Smooth muscle cell (in vitro differentiated cells): ENCODE results near the gene NOSTRIN. TPM values are rescaled to one million over a fixed set of nuclear protein-coding genes. Genes with fewer than 3 reads are reported as not detected.

Experiments
- DNase-seq: peaks from one replicate; lab custom pipeline; 2025; ENCODE audit not compliant: unreplicated experiment; lab: John Stamatoyannopoulos, UW
- H2AFZ ChIP-seq: fragments of 200-600 bp; sonication (generic); 2 replicates; pipeline ENCODE4 v1.6.0; 2016; ENCODE audit warnings: antibody characterized with exemption, low read depth, mild to moderate bottlenecking
- H3F3A ChIP-seq: fragments of 200-600 bp; sonication (generic); 2 replicates; pipeline ENCODE4 v1.6.0; 2017; ENCODE audit warnings: antibody characterized with exemption, low read depth
- H3K27ac ChIP-seq: fragments of 200-600 bp; sonication (generic); 2 replicates; pipeline ENCODE4 v1.5.1; 2016; ENCODE audit warnings: low read depth, mild to moderate bottlenecking
- H3K27me3 ChIP-seq: fragments of 200-600 bp; sonication (generic); 2 replicates; pipeline ENCODE4 v1.6.1; 2016; ENCODE audit warnings: low read depth, mild to moderate bottlenecking
- H3K36me3 ChIP-seq: fragments of 200-600 bp; sonication (generic); 2 replicates; pipeline ENCODE4 v1.5.1; 2016; ENCODE audit warnings: low read depth
- H3K4me1 ChIP-seq: fragments of 200-600 bp; sonication (generic); 2 replicates; pipeline ENCODE4 v1.5.1; 2016; ENCODE audit warnings: low read depth
- H3K4me2 ChIP-seq: fragments of 200-600 bp; sonication (generic); 2 replicates; pipeline ENCODE4 v1.6.0; 2016; ENCODE audit warnings: mild to moderate bottlenecking
- H3K4me3 ChIP-seq: fragments of 200-600 bp; sonication (generic); 2 replicates; pipeline ENCODE4 v1.5.1; 2016; ENCODE audit warnings: mild to moderate bottlenecking
- H3K79me2 ChIP-seq: fragments of 200-600 bp; sonication (generic); 2 replicates; pipeline ENCODE4 v1.6.0; 2016; ENCODE audit warnings: low read depth, mild to moderate bottlenecking
- H3K9ac ChIP-seq: fragments of 200-600 bp; sonication (generic); 2 replicates; pipeline ENCODE4 v1.6.0; 2016; ENCODE audit warnings: low read depth
- H3K9me3 ChIP-seq: fragments of 200-600 bp; sonication (generic); replicated peaks from 2 replicates; pipeline ENCODE4 v1.5.1; 2016; ENCODE audit warnings: low read depth
- H4K20me1 ChIP-seq: fragments of 200-600 bp; sonication (generic); 2 replicates; pipeline ENCODE4 v1.6.0; 2016; ENCODE audit warnings: low read depth
- WGBS: methylation state at CpG from one replicate; pipeline ENCODE4 v1.1.7; 2016; ENCODE audit warnings: low lambda C conversion rate; 5-methylcytosine and 5-hydroxymethylcytosine counted together
- polyA plus RNA-seq: library from polyadenylated mRNA; unstranded; fragments of >200 nt; fragmentation: Nextera tagmentation; extraction: Ambion mirVana; gene quantifications from 2 replicates; pipeline ENCODE4 v1.2.1, GENCODE V29; 2016
- total RNA-seq: library from RNA; depleted of rRNA; stranded (reverse); fragments of >200 nt; gene quantifications from 2 replicates; pipeline ENCODE4 v1.2.3, GENCODE V29; 2014
- TF ChIP-seq, protein P1 (sequence below): fragments of 200-600 bp; sonication (generic); IDR thresholded peaks from 2 replicates; pipeline ENCODE4 v1.5.1; 2017; ENCODE audit warnings: borderline replicate concordance, mild to moderate bottlenecking, antibody characterized with exemption; ENCODE audit not compliant: insufficient read depth, poor library complexity, severe bottlenecking

NOSTRIN gene
- total and polyA plus RNA-seq, 2 experiments from 2014 or later: 0.10 TPM; not detected in 1

DNA sequence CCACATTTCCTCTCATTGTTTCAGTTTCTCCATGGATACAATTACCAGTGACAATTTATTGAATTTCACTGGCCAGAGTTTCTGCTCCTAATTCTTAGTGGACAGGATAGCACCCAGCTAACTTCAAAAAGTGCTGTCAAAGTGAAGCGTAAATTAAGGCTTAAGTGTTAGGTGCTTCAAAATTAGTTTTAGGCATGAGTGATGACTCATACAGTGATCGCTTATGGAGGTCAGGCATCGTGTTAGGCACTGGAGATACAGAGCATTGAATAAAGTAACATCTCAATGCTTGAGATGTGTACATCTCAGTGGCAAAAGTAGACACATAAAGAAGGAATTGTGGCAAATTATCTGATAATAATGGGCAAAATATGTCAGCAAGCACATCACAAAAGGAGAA, 40.8 kb downstream of the NOSTRIN start:
- no peaks in the 10 kb centered on the region for H3K9me3 ChIP-seq
- no peaks in the 10 kb centered on the region for H3K79me2 ChIP-seq
- H3K27me3 ChIP-seq: no peaks in the 10 kb centered on the region
- no peaks in the 10 kb centered on the region for H3K36me3 ChIP-seq
- H4K20me1 ChIP-seq: no peaks in the 10 kb centered on the region
- H3K4me3 ChIP-seq: no peak overlapping the region
- TF ChIP-seq, protein P1, sequence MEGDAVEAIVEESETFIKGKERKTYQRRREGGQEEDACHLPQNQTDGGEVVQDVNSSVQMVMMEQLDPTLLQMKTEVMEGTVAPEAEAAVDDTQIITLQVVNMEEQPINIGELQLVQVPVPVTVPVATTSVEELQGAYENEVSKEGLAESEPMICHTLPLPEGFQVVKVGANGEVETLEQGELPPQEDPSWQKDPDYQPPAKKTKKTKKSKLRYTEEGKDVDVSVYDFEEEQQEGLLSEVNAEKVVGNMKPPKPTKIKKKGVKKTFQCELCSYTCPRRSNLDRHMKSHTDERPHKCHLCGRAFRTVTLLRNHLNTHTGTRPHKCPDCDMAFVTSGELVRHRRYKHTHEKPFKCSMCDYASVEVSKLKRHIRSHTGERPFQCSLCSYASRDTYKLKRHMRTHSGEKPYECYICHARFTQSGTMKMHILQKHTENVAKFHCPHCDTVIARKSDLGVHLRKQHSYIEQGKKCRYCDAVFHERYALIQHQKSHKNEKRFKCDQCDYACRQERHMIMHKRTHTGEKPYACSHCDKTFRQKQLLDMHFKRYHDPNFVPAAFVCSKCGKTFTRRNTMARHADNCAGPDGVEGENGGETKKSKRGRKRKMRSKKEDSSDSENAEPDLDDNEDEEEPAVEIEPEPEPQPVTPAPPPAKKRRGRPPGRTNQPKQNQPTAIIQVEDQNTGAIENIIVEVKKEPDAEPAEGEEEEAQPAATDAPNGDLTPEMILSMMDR: no peak
- H3K4me2 ChIP-seq: no peak overlapping the region
- no peaks in the 10 kb centered on the region for H3F3A ChIP-seq
- no peaks in the 10 kb centered on the region for H3K4me1 ChIP-seq
- no peak overlapping the region for H3K9ac ChIP-seq
- H3K27ac ChIP-seq: no peak overlapping the region
- DNase-seq: no peak
- no peak overlapping the region for H2AFZ ChIP-seq
- 92% methylated on average over 3 of the region's 3 CpGs for WGBS

DNA sequence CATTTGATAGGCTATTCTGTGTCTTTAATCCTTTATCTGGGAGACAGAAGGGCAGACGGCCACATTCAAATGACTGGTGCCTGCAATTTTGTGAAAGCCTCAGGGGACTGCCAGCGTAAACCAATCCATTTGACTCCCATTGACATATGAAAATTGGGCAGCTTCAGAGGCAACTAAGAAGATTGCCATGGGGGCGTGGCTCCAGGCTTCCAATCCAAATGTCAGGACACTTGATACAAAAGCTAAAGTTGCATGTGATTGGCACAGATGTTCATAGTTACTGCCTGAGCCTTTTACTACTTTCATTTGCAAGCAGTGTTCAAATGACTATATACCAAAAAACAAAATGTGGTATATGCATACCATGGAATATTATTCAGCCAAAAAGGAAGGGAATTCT, 45.8 kb downstream of the NOSTRIN start:
- DNase-seq: no peak
- Histone ChIP-seq H3F3A (no peaks in the 10 kb centered on the region), H3K36me3 (no peaks in the 10 kb centered on the region), H3K9me3 (no peaks in the 10 kb centered on the region), H3K27me3 (no peaks in the 10 kb centered on the region), H3K27ac (no peak overlapping the region), H3K9ac (no peak overlapping the region), H3K4me2 (no peak overlapping the region), H4K20me1 (no peaks in the 10 kb centered on the region), H3K4me1 (no peaks in the 10 kb centered on the region), H3K4me3 (no peak overlapping the region), H3K79me2 (no peaks in the 10 kb centered on the region), H2AFZ (no peak overlapping the region)
- TF ChIP-seq, protein P1: no peak
- 75% methylated on average over 3 of the region's 3 CpGs for WGBS

DNA sequence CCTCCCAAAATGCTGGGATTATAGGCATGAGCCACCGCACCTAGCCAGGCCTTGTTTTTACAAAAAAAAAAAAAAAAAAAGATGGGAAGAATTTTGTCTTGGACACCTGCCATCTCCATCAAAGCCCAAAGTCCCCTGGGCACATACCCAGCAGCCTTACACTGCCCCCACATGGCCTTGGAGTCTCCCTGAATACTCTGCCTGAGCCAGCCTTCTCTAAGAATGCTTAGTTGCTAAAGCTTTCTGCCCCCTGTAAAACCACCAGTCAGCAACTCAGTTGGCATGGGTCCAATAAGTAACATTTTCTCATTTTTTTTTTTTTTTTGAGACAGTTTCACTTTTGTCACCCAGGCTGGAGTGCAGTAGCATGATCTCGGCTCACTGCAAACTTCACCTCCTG, 47.2 kb downstream of the NOSTRIN start:
- H3K79me2 ChIP-seq: no peaks in the 10 kb centered on the region
- no peak for DNase-seq
- H3K9me3 ChIP-seq: no peaks in the 10 kb centered on the region
- no peak overlapping the region for H3K9ac ChIP-seq
- H3K4me1 ChIP-seq: no peaks in the 10 kb centered on the region
- H3K27ac ChIP-seq: no peak overlapping the region
- 95% methylated on average over 2 of the region's 2 CpGs for WGBS
- no peaks in the 10 kb centered on the region for H3F3A ChIP-seq
- H3K4me3 ChIP-seq: no peak overlapping the region
- no peaks in the 10 kb centered on the region for H3K36me3 ChIP-seq
- H3K27me3 ChIP-seq: no peaks in the 10 kb centered on the region
- no peak overlapping the region for H2AFZ ChIP-seq
- H3K4me2 ChIP-seq: no peak overlapping the region
- TF ChIP-seq, protein P1: no peak
- no peaks in the 10 kb centered on the region for H4K20me1 ChIP-seq

DNA sequence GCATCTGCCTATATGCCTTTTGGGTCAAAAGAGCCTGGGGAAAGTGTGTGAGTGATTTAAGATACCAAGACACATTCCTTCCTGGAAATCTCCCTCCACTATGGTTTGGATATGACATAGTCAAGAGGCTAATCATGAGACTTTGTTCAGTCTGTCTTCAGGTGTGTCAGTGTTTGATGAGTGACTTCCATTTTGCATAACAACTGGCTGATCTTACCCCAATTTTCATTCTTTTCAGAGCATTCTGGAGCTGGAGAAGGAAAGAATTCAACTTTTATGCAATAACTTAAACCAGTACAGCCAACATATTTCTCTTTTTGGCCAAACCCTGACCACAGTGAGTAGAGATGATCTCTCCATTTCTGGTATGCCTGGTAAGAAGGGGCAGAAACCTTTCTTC, 48.4 kb downstream of the NOSTRIN start:
- Histone ChIP-seq H3K27ac (no peak overlapping the region), H3K27me3 (no peaks in the 10 kb centered on the region), H3K4me1 (no peaks in the 10 kb centered on the region), H3F3A (no peaks in the 10 kb centered on the region), H3K9me3 (no peaks in the 10 kb centered on the region), H2AFZ (no peak overlapping the region), H3K79me2 (no peaks in the 10 kb centered on the region), H3K4me3 (no peak overlapping the region), H3K9ac (no peak overlapping the region), H3K36me3 (no peaks in the 10 kb centered on the region), H3K4me2 (no peak overlapping the region), H4K20me1 (no peaks in the 10 kb centered on the region)
- DNase-seq: no peak
- TF ChIP-seq, protein P1: no peak
